Sigmoid colon (tissue), 7 donors: ENCODE data around the gene FNTB. TPM values are rescaled to one million over a fixed set of nuclear protein-coding genes. Genes with fewer than 3 reads are reported as not detected.

Experiments used
- DNase-seq: peaks from one replicate; pipeline ENCODE4 v3.0.0-alpha.2; 2019
- H3K27ac ChIP-seq, 4 donors: fragments of 200-600 bp; sonication (generic); one replicate each; pipeline ENCODE4 v1.5.1; 2016 to 2019; ENCODE audit warnings: mild to moderate bottlenecking in 1 of 4
- H3K27me3 ChIP-seq, 3 donors: fragments of 200-600 bp; sonication (generic); one replicate each; pipeline ENCODE4 v1.5.1; 2019; ENCODE audit warnings: mild to moderate bottlenecking in 1 of 3
- H3K36me3 ChIP-seq, 4 donors: fragments of 200-600 bp; sonication (generic); one replicate each; pipeline ENCODE4 v1.5.1; 2016 to 2019
- H3K4me1 ChIP-seq, 4 donors: fragments of 200-600 bp; sonication (generic); one replicate each; pipeline ENCODE4 v1.5.1; 2017 to 2019
- H3K4me3 ChIP-seq, 4 donors: fragments of 200-600 bp; sonication (generic); one replicate each; pipeline ENCODE4 v1.5.1; 2017 to 2019; ENCODE audit warnings: mild to moderate bottlenecking in 2 of 4, moderate library complexity in 1 of 4
- H3K9me3 ChIP-seq, 4 donors: fragments of 200-600 bp in 3 of 4; sonication (generic) in 3 of 4; one replicate each; pipeline versions ENCODE4 v1.5.1 to v1.6.1; 2013 to 2019
- CTCF ChIP-seq, 4 experiments: fragments of 450-650 bp in 3 of 4; fragments of 200-600 bp in 1 of 4; IDR thresholded peaks; one replicate each; pipeline ENCODE4 v1.5.1; 2016 to 2019; ENCODE audit warnings: antibody characterized with exemption in 4 of 4, mild to moderate bottlenecking in 3 of 4, moderate library complexity in 2 of 4
- EP300 ChIP-seq, 4 donors: sonication (generic); formaldehyde crosslinking; IDR thresholded peaks; one replicate each; pipeline ENCODE4 v1.6.1; 2017; ENCODE audit warnings: antibody characterized with exemption in 4 of 4
- POLR2A ChIP-seq, 2 donors: fragments of 450-650 bp; IDR thresholded peaks; one replicate each; pipeline ENCODE4 v1.6.1; 2016; ENCODE audit warnings: antibody characterized with exemption in 2 of 2, mild to moderate bottlenecking in 2 of 2, moderate library complexity in 2 of 2
- POLR2AphosphoS5 ChIP-seq, 4 donors: sonication (generic); formaldehyde crosslinking; IDR thresholded peaks; one replicate each; pipeline ENCODE4 v1.6.1; 2017; ENCODE audit warnings: antibody characterized with exemption in 4 of 4
- WGBS, 2 donors: extraction: QIAGEN DNeasy Blood & Tissue Kit; methylation state at CpG; one replicate each; pipeline ENCODE4 v1.1.7; 2013; 5-methylcytosine and 5-hydroxymethylcytosine counted together
- intact Hi-C: fragments of 100-400 bp; cut with DNase I; formaldehyde crosslinking; loops from one replicate; pipeline ENCODE4 v1.15.1; 2023
- polyA plus RNA-seq, 3 donors: library from polyadenylated mRNA; stranded (reverse); fragments of 200-250 nt; gene quantifications; one replicate each; pipeline ENCODE4 v1.2.3, GENCODE V29; 2013
- total RNA-seq, 4 donors: library from RNA; depleted of rRNA; stranded (reverse); fragments of >200 nt; gene quantifications; one replicate each; pipeline ENCODE4 v1.1.0, GENCODE V29; 2016
- donor health status: healthy with polysubstance abuse.
- donor health status: Bipolar disorder and iron deficiency.
- donor health status: healthy.

FNTB gene
- total and polyA plus RNA-seq, 7 donors, result 6.9 to 13.0 (median 10.7) TPM

DNA sequence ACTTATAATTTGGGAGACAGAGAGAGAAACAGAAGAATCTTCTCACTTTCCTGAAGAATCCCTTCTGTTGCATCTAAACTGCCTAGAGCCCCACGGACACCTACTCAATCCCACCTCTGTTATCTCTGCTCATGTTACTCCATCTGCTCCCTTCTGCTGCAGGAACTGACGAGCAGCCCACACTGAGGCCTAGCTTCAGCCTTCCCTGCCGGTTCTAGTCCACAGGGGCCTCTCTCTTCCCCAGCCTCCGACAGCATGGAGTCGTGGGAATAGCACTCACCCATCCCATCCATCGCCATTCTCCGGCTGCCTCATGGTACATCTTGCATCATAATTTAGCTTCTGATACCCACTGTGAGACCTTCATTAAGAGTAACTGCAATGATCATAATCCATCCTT, 18.5 kb upstream of the FNTB start:
- 93 to 96% methylated on average over 7 of the region's 7 CpGs for WGBS, 2 donors
- intact Hi-C loops, result no loop called here

GRCh38 chr14:64968651-64969050, 18.0 kb upstream of the FNTB start:
- TF ChIP-seq POLR2AphosphoS5 (IDR thresholded peaks at IDR 0.05), result no peak
- H3K27ac ChIP-seq, result no peak overlapping the region
- WGBS, 2 donors, result 79 to 81% methylated on average over 6 of the region's 6 CpGs
- no peaks in the 10 kb centered on the region for H3K27me3 ChIP-seq
- no peaks in the 10 kb centered on the region for H3K36me3 ChIP-seq
- DNase-seq, result no peak
- intact Hi-C loops, result no loop called here
- H3K9me3 ChIP-seq, result no peaks in the 10 kb centered on the region
- peaks cover 0 to 18% (median 14%) of the 10 kb centered on the region in 4 donors for H3K4me1 ChIP-seq
- no peak overlapping the region for H3K4me3 ChIP-seq

More for the DNA sequence above, 18.5 kb upstream of the FNTB start:
- Histone ChIP-seq H3K27ac (no peak overlapping the region), H3K4me1 (peaks cover 0 to 18% (median 14%) of the 10 kb centered on the region in 4 donors), H3K27me3 (no peaks in the 10 kb centered on the region), H3K9me3 (no peaks in the 10 kb centered on the region), H3K4me3 (no peak overlapping the region), H3K36me3 (no peaks in the 10 kb centered on the region)
- no peak for TF ChIP-seq EP300 (IDR thresholded peaks at IDR 0.05)
- TF ChIP-seq POLR2AphosphoS5 (IDR thresholded peaks at IDR 0.05), result no peak
- TF ChIP-seq CTCF (IDR thresholded peaks at IDR 0.05), result no peak
- no peak for TF ChIP-seq POLR2A (IDR thresholded peaks at IDR 0.05)
- no peak for DNase-seq

DNA sequence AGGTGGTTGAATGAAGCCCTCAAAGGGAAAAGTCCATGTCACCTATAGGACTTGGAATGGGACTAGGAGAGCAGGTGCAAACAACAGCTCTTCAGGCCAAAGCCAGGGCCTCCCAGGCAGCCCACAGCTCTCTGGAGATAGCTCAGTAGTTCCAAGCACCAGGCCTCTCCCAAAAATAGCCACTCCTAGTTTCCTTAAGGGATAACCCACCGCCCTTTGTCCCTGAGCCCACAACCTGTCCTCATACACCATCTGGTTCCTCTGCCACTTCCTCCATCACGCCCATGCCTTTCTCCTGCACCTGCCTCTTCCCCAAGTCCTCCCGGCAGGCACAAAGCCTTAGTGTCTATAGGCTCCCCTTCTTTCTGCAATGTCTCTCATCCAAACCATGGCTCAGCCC, 16.7 kb upstream of the FNTB start:
- DNase-seq, result peak; percentile 19

GRCh38 chr14:64970776-64971477, 15.8 kb upstream of the FNTB start:
- no peaks in the 10 kb centered on the region for H3K36me3 ChIP-seq
- H3K9me3 ChIP-seq, result no peaks in the 10 kb centered on the region
- peak overlapping the region in 3 of 4 donors; percentile 74 to 83 (median 77) for H3K4me3 ChIP-seq
- H3K27ac ChIP-seq, result no peak overlapping the region
- no peaks in the 10 kb centered on the region for H3K27me3 ChIP-seq
- peaks cover 0 to 18% (median 14%) of the 10 kb centered on the region in 4 donors for H3K4me1 ChIP-seq
- 33 to 50% methylated on average over 8 of the region's 8 CpGs for WGBS, 2 donors
- DNase-seq, result no peak
- intact Hi-C loops, result no loop called here
- TF ChIP-seq POLR2AphosphoS5 (IDR thresholded peaks at IDR 0.05), result no peak
- TF ChIP-seq POLR2A (IDR thresholded peaks at IDR 0.05), result no peak
- no peak for TF ChIP-seq CTCF (IDR thresholded peaks at IDR 0.05)
- TF ChIP-seq EP300 (IDR thresholded peaks at IDR 0.05), result no peak

More for the DNA sequence above, 16.7 kb upstream of the FNTB start:
- intact Hi-C loops, result no loop called here
- no peaks in the 10 kb centered on the region for H3K27me3 ChIP-seq
- no peak overlapping the region for H3K4me3 ChIP-seq
- no peaks in the 10 kb centered on the region for H3K9me3 ChIP-seq
- TF ChIP-seq CTCF (IDR thresholded peaks at IDR 0.05) (no peak), POLR2A (IDR thresholded peaks at IDR 0.05) (no peak), EP300 (IDR thresholded peaks at IDR 0.05) (no peak), POLR2AphosphoS5 (IDR thresholded peaks at IDR 0.05) (no peak)
- H3K4me1 ChIP-seq, result peaks cover 0 to 18% (median 14%) of the 10 kb centered on the region in 4 donors
- 21 to 46% methylated on average over 3 of the region's 3 CpGs for WGBS, 2 donors
- H3K36me3 ChIP-seq, result no peaks in the 10 kb centered on the region
- no peak overlapping the region for H3K27ac ChIP-seq

GRCh38 chr14:64971491-64971942, 15.2 kb upstream of the FNTB start:
- H3K27ac ChIP-seq, result peak overlapping the region in 2 of 4 donors; percentile 23 to 62
- 1 to 4% methylated on average over 31 of the region's 31 CpGs for WGBS, 2 donors

More at GRCh38 chr14:64971491-64971942, 15.2 kb upstream of the FNTB start:
- intact Hi-C loops, result no loop called here
- Histone ChIP-seq H3K36me3 (no peaks in the 10 kb centered on the region), H3K4me3 (peak overlapping the region; percentile 56 to 83 (median 76)), H3K9me3 (no peaks in the 10 kb centered on the region), H3K4me1 (peaks cover 0 to 18% (median 14%) of the 10 kb centered on the region in 4 donors), H3K27me3 (no peaks in the 10 kb centered on the region)
- no peak for DNase-seq
- TF ChIP-seq CTCF (IDR thresholded peaks at IDR 0.05) (no peak), POLR2A (IDR thresholded peaks at IDR 0.05) (no peak), EP300 (IDR thresholded peaks at IDR 0.05) (no peak)
